Esophagus muscularis mucosa (tissue), 4 donors: ENCODE data around the gene ATXN1L.

Source experiments
- EP300 ChIP-seq: sonication (generic); formaldehyde crosslinking; IDR thresholded peaks from one replicate; pipeline ENCODE4 v1.6.1; 2017; ENCODE audit warnings: antibody characterized with exemption
- POLR2AphosphoS5 ChIP-seq, 2 donors: sonication (generic); formaldehyde crosslinking; IDR thresholded peaks; one replicate each; pipeline ENCODE4 v1.6.1; 2017; ENCODE audit warnings: antibody characterized with exemption in 2 of 2
- TF ChIP-seq, protein P1 (sequence below), 3 experiments: fragments of 200-600 bp in 2 of 3; fragments of 450-650 bp in 1 of 3; sonication (generic) in 2 of 3; IDR thresholded peaks; one replicate each; pipeline ENCODE4 v1.5.1; 2017 to 2019; ENCODE audit warnings: antibody characterized with exemption in 3 of 3, mild to moderate bottlenecking in 2 of 3, moderate library complexity in 1 of 3

- TF ChIP-seq, protein P1, sequence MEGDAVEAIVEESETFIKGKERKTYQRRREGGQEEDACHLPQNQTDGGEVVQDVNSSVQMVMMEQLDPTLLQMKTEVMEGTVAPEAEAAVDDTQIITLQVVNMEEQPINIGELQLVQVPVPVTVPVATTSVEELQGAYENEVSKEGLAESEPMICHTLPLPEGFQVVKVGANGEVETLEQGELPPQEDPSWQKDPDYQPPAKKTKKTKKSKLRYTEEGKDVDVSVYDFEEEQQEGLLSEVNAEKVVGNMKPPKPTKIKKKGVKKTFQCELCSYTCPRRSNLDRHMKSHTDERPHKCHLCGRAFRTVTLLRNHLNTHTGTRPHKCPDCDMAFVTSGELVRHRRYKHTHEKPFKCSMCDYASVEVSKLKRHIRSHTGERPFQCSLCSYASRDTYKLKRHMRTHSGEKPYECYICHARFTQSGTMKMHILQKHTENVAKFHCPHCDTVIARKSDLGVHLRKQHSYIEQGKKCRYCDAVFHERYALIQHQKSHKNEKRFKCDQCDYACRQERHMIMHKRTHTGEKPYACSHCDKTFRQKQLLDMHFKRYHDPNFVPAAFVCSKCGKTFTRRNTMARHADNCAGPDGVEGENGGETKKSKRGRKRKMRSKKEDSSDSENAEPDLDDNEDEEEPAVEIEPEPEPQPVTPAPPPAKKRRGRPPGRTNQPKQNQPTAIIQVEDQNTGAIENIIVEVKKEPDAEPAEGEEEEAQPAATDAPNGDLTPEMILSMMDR (IDR thresholded peaks at IDR 0.05) = no peak
- TF ChIP-seq POLR2AphosphoS5 (IDR thresholded peaks at IDR 0.05) = no peak
- no peak for TF ChIP-seq EP300
Observed at GRCh38 chr16:71893888-71894228, 48.1 kb downstream of the ATXN1L start.
